B cell (primary cell): ENCODE results near the gene MYCL.

ENCODE experiments used
- EZH2 ChIP-seq: IDR thresholded peaks from 2 replicates; pipeline ENCODE4 v1.6.1; 2012; ENCODE audit warnings: borderline replicate concordance, low read depth, mild to moderate bottlenecking, moderate library complexity, low read length; ENCODE audit not compliant: insufficient read depth, poor library complexity, severe bottlenecking
- TF ChIP-seq, protein P1 (sequence below): fragments of 200-600 bp; IDR thresholded peaks from one replicate; pipeline ENCODE4 v1.8.0; 2022; ENCODE audit warnings: antibody characterized with exemption, mild to moderate bottlenecking

DNA sequence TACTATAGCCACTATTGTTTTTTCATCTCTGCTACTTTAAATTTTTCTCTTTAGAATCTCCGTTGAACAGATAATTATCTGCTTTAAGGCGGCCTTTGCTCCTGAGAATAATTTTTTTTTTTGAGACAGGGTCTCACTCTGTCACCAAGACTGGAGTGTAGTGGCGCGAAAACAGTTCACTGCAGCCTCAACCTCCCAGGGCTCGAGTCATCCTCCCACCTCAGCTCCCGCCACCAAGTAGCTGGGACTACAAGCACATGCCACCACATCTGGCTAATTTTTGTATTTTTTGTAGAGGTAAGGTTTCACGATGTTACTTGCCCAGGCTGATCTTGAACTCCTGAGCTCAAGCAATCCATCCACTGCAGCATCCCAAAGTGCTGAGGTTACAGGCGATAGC lies 47.0 kb downstream of the MYCL start:
- TF ChIP-seq, protein P1, sequence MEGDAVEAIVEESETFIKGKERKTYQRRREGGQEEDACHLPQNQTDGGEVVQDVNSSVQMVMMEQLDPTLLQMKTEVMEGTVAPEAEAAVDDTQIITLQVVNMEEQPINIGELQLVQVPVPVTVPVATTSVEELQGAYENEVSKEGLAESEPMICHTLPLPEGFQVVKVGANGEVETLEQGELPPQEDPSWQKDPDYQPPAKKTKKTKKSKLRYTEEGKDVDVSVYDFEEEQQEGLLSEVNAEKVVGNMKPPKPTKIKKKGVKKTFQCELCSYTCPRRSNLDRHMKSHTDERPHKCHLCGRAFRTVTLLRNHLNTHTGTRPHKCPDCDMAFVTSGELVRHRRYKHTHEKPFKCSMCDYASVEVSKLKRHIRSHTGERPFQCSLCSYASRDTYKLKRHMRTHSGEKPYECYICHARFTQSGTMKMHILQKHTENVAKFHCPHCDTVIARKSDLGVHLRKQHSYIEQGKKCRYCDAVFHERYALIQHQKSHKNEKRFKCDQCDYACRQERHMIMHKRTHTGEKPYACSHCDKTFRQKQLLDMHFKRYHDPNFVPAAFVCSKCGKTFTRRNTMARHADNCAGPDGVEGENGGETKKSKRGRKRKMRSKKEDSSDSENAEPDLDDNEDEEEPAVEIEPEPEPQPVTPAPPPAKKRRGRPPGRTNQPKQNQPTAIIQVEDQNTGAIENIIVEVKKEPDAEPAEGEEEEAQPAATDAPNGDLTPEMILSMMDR, result no peak
- no peak for TF ChIP-seq EZH2
